Vagina (tissue), 2 donors: ENCODE measurements around the gene PDZD4.

Experiments
- CTCF ChIP-seq, 3 experiments: fragments of 450-650 bp in 2 of 3; fragments of 200-600 bp in 1 of 3; sonication (generic) in 1 of 3; IDR thresholded peaks; one replicate each; pipeline ENCODE4 v1.5.1; 2017 to 2019; ENCODE audit warnings: antibody characterized with exemption in 3 of 3, mild to moderate bottlenecking in 2 of 3, moderate library complexity in 2 of 3
- POLR2AphosphoS5 ChIP-seq, 2 donors: sonication (generic); formaldehyde crosslinking; IDR thresholded peaks; one replicate each; pipeline ENCODE4 v1.9.0; 2017; ENCODE audit warnings: antibody characterized with exemption in 2 of 2, mild to moderate bottlenecking in 2 of 2, low read depth in 1 of 2; ENCODE audit not compliant: insufficient read depth in 1 of 2

GRCh38 chrX:153828308-153828707, 2.0 kb downstream of the PDZD4 start:
- TF ChIP-seq CTCF (IDR thresholded peaks at IDR 0.05), result no peak
- TF ChIP-seq POLR2AphosphoS5 (IDR thresholded peaks at IDR 0.05; ENCODE audit: insufficient read depth in 1 of 2, low read depth in 1 of 2), result no peak
